ENCODE results near the gene RPLP2. TPM values are rescaled to one million over a fixed set of nuclear protein-coding genes. Genes with fewer than 3 reads are reported as not detected.

Gene RPLP2
- total and polyA plus RNA-seq, 2 experiments from 2014 or later, result 263 to 726 TPM

DNA sequence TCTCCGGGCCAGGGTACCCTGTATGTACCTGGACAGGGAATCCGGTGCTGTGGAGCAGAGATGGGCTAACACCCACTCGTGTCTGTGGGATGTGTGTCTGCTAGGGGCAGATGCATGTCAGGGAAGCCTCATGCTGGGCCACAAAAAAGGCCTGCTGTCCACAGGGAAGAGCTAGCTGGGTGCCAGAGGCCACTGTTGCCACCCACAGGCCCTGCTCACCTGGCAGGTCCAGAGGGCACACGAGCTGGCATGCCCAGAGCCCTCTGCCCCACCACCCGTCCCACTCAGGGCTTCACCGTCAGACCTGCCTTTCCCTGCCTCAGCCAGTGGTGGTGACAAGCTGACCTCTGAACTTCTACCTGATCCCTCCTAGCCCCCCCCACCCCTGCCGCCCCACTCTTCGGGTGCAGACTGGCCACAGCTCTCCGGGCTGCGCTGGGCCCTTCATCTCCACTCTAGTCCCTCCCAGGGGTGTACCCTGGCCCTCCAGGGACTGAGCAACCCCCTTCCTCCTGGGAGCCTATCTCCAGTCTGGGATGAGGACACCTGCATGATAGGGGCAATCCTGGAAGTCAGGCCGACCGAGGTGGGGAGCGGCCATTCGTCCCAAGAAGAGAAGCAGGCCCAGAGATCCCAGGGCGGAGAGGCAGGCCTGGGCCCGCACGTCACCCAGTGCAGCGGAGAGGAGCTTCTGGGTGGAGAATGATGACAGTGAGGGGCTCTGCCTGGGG is 13.0 kb upstream of the RPLP2 start:
- no peaks in the 10 kb centered on the region for H3K27me3 ChIP-seq (replicated peaks; ENCODE audit: insufficient read depth)
- H3K4me3 ChIP-seq, result peak overlapping the region; percentile 82
- in situ Hi-C loops (cut with MboI), result no loop called here
- peaks cover 6% of the 10 kb centered on the region for H3K4me1 ChIP-seq (ENCODE audit: insufficient read depth)
- H3K9me3 ChIP-seq (ENCODE audit: low read depth), result no peaks in the 10 kb centered on the region
- peaks cover 12% of the 10 kb centered on the region for H3K79me2 ChIP-seq (ENCODE audit: insufficient read depth)
- H3K36me3 ChIP-seq (ENCODE audit: low read depth), result no peaks in the 10 kb centered on the region
- peak overlapping the region; percentile 75 for H2AFZ ChIP-seq
- no peaks in the 10 kb centered on the region for H4K20me1 ChIP-seq (ENCODE audit: insufficient read depth)
- H3K9ac ChIP-seq, result peak overlapping the region; percentile 85
- H3K27ac ChIP-seq, result peak overlapping the region; percentile 86
- TF ChIP-seq EZH2phosphoT487 (IDR thresholded peaks at IDR 0.05; ENCODE audit: insufficient read depth, low read depth), result no peak
- no peak for TF ChIP-seq EZH2 (IDR thresholded peaks at IDR 0.05; ENCODE audit: insufficient read depth, poor library complexity, severe bottlenecking)
- H3F3A ChIP-seq (ENCODE audit: insufficient read depth), result peaks cover 4% of the 10 kb centered on the region; the same call in 1 of the 2 replicates
- peak overlapping the region; percentile 84 for H3K4me2 ChIP-seq (ENCODE audit: unreplicated experiment)
- 2 to 5% methylated on average over 12 to 18 of the region's 18 CpGs for WGBS, 2 experiments (ENCODE audit: low coverage in 1 of 2, low lambda C conversion rate in 2 of 2, missing lambda C conversion rate in 2 of 2)
- no peak for DNase-seq
- no peaks in the 10 kb centered on the region for H3K9me2 ChIP-seq (ENCODE audit: insufficient read depth)

DNA sequence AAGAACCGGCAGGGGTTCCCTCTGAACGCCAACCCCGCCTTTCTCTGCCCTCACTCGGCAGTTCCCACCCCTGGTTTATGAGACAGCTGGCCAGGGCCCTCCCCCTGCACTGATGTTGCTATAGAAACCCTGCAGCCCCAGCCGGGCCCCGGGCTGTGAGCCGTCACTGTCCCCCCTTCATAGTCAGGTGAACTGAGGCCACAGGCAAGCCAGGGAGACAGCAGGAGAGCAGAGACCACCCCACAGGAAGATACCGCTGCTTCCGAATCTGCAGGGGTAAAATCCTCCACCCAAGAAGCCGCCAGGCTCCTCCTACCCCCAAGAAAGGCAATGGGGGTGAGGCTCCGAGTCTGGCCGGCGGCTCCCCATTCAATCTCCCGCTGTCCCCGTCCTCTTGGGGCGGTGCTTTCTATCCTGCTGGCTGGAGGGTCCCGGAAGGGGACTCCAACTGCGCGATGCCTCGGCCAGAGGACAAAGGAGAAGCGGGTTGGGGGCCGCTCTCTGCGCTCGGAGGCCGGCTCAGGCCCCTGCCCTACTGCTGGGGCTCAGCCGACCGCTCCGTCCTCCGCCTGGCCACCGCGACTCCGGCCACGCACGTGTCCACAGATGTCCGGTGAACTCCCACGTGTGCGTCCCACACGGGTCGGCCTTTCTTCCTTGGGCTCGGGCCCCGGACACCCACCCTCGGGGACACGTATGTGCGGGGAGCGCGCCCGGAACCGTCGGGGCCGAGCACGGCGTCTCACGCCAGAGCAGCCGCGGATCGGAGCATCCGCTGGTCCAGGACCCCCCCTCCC is 12.3 kb upstream of the RPLP2 start:
- no peaks in the 10 kb centered on the region for H3K9me3 ChIP-seq (ENCODE audit: low read depth)
- WGBS, 2 experiments (ENCODE audit: low coverage in 1 of 2, low lambda C conversion rate in 2 of 2, missing lambda C conversion rate in 2 of 2), result 1% methylated on average over 41 to 55 of the region's 57 CpGs
- no peaks in the 10 kb centered on the region for H4K20me1 ChIP-seq (ENCODE audit: insufficient read depth)
- H3K4me1 ChIP-seq (ENCODE audit: insufficient read depth), result peaks cover 6% of the 10 kb centered on the region
- H2AFZ ChIP-seq, result peak overlapping the region; percentile 75
- peak overlapping the region; percentile 85 for H3K9ac ChIP-seq
- H3K27ac ChIP-seq, result peak overlapping the region; percentile 86
- H3F3A ChIP-seq (ENCODE audit: insufficient read depth), result peaks cover 4% of the 10 kb centered on the region; the same call in 1 of the 2 replicates
- H3K4me3 ChIP-seq, result peak overlapping the region; percentile 82
- H3K27me3 ChIP-seq (replicated peaks; ENCODE audit: insufficient read depth), result no peaks in the 10 kb centered on the region
- in situ Hi-C loops (cut with MboI), result no loop called here
- peaks cover 12% of the 10 kb centered on the region for H3K79me2 ChIP-seq (ENCODE audit: insufficient read depth)
- DNase-seq, result peak; percentile 93
- TF ChIP-seq EZH2phosphoT487 (IDR thresholded peaks at IDR 0.05; ENCODE audit: insufficient read depth, low read depth) (no peak), EZH2 (IDR thresholded peaks at IDR 0.05; ENCODE audit: insufficient read depth, poor library complexity, severe bottlenecking) (no peak)
- H3K4me2 ChIP-seq (ENCODE audit: unreplicated experiment), result peak overlapping the region; percentile 84
- H3K9me2 ChIP-seq (ENCODE audit: insufficient read depth), result no peaks in the 10 kb centered on the region
- H3K36me3 ChIP-seq (ENCODE audit: low read depth), result no peaks in the 10 kb centered on the region

DNA sequence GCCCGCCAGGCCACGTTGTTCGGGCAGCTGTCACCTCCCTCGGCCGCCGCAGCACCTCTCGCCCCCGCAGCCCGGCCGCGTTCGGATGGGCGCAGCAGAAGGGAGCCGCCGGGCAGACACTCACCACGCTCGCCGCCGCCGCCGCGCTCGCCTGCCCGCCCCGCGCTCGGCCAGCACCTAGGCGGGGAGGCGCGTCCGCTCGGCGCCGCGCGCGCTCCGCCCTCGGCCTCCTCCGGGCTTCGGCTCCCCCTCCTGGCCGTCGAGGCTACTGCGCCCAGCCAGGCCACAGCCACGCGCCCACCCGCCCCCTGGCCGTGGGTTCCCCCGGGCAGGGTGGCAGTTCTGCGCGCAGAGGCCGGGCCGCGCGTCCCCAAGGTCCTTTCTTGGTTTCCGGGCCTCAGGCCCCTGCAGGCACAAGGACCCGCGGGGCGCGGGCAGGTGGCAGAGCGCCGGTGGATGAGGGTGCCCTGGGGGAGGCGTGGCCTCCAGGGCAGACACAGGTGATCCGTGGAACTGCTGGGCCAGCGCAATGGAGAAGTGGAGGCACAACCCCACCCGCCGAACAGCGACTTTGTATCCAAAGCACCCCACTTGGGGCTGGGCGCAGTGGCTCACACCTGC is 11.6 kb upstream of the RPLP2 start, which contains the start of gene SLC25A22:
SLC25A22 (minus strand) TSS at position 189 of the 621 bp plus-strand sequence. CDS start 3,275 bp downstream, outside the sequence.
- Histone ChIP-seq H4K20me1 (ENCODE audit: insufficient read depth) (no peaks in the 10 kb centered on the region), H3K36me3 (ENCODE audit: low read depth) (no peaks in the 10 kb centered on the region; the same call in 1 of the 2 replicates), H3F3A (ENCODE audit: insufficient read depth) (peaks cover 4% of the 10 kb centered on the region; the same call in 1 of the 2 replicates), H3K4me3 (peak within 1 kb of the TSS; percentile 82), H3K4me1 (ENCODE audit: insufficient read depth) (peaks cover 6% of the 10 kb centered on the region), H3K9me2 (ENCODE audit: insufficient read depth) (no peaks in the 10 kb centered on the region), H3K27me3 (replicated peaks; ENCODE audit: insufficient read depth) (no peaks in the 10 kb centered on the region), H3K79me2 (ENCODE audit: insufficient read depth) (peaks cover 12% of the 10 kb centered on the region), H3K9ac (peak within 1 kb of the TSS; percentile 85), H3K4me2 (ENCODE audit: unreplicated experiment) (peak within 1 kb of the TSS; percentile 84), H3K9me3 (ENCODE audit: low read depth) (no peaks in the 10 kb centered on the region), H2AFZ (peak within 1 kb of the TSS; percentile 75), H3K27ac (peak within 1 kb of the TSS; percentile 86)
- peak; percentile 94 for DNase-seq
- WGBS, 2 experiments (ENCODE audit: low coverage in 1 of 2, low lambda C conversion rate in 2 of 2, missing lambda C conversion rate in 2 of 2), result 5 to 11% methylated on average over 27 to 56 of the region's 69 CpGs
- TF ChIP-seq EZH2phosphoT487 (IDR thresholded peaks at IDR 0.05; ENCODE audit: insufficient read depth, low read depth), result no peak
- no peak for TF ChIP-seq EZH2 (IDR thresholded peaks at IDR 0.05; ENCODE audit: insufficient read depth, poor library complexity, severe bottlenecking)
- in situ Hi-C loops (cut with MboI), result no loop called here

Measured in GM23248 (cell line).